ENCODE results near the gene ULBP1.

DNA sequence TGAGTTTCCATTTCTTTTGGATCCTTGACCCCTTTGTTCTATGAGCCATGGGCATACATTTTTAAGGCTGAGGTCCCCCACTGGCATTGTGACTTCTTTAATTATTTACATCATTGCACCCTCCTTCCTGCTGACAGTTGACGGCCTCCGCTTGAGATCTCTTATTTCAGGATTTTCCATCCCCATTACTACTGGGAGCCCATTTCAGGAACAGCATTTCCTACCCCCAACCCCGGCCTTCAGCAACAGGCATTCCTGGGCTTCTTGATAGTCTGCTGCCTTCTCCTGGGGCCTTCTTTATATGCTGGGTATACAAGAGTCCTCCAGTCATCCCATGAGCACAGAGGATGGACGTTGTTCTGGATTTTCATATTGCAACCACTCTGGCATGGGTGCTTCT lies 3.8 kb downstream of the ULBP1 start:
- TF ChIP-seq, protein P1, sequence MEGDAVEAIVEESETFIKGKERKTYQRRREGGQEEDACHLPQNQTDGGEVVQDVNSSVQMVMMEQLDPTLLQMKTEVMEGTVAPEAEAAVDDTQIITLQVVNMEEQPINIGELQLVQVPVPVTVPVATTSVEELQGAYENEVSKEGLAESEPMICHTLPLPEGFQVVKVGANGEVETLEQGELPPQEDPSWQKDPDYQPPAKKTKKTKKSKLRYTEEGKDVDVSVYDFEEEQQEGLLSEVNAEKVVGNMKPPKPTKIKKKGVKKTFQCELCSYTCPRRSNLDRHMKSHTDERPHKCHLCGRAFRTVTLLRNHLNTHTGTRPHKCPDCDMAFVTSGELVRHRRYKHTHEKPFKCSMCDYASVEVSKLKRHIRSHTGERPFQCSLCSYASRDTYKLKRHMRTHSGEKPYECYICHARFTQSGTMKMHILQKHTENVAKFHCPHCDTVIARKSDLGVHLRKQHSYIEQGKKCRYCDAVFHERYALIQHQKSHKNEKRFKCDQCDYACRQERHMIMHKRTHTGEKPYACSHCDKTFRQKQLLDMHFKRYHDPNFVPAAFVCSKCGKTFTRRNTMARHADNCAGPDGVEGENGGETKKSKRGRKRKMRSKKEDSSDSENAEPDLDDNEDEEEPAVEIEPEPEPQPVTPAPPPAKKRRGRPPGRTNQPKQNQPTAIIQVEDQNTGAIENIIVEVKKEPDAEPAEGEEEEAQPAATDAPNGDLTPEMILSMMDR (IDR thresholded peaks at IDR 0.05) = no peak
- TF ChIP-seq, protein P2, sequence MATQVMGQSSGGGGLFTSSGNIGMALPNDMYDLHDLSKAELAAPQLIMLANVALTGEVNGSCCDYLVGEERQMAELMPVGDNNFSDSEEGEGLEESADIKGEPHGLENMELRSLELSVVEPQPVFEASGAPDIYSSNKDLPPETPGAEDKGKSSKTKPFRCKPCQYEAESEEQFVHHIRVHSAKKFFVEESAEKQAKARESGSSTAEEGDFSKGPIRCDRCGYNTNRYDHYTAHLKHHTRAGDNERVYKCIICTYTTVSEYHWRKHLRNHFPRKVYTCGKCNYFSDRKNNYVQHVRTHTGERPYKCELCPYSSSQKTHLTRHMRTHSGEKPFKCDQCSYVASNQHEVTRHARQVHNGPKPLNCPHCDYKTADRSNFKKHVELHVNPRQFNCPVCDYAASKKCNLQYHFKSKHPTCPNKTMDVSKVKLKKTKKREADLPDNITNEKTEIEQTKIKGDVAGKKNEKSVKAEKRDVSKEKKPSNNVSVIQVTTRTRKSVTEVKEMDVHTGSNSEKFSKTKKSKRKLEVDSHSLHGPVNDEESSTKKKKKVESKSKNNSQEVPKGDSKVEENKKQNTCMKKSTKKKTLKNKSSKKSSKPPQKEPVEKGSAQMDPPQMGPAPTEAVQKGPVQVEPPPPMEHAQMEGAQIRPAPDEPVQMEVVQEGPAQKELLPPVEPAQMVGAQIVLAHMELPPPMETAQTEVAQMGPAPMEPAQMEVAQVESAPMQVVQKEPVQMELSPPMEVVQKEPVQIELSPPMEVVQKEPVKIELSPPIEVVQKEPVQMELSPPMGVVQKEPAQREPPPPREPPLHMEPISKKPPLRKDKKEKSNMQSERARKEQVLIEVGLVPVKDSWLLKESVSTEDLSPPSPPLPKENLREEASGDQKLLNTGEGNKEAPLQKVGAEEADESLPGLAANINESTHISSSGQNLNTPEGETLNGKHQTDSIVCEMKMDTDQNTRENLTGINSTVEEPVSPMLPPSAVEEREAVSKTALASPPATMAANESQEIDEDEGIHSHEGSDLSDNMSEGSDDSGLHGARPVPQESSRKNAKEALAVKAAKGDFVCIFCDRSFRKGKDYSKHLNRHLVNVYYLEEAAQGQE (IDR thresholded peaks at IDR 0.05; ENCODE audit: insufficient read depth in 1 of 2, low read depth in 2 of 2, low read length in 1 of 2) = no peak
- no peak for TF ChIP-seq POLR2AphosphoS5 (IDR thresholded peaks at IDR 0.05; ENCODE audit: low read depth, low read length)
